HG03432 (cell line): ENCODE data around the gene NEK5.
"Not testable (repeated sequence)": the region's sequence is repeated elsewhere in the genome, so short reads cannot be mapped to it uniquely, and the experiment has no call there.

Source experiments
- ATAC-seq: cut with Tn5 transposase; IDR thresholded peaks from one replicate; pipeline ENCODE4 v1.9.1; 2021; ENCODE audit warnings: mild to moderate bottlenecking, moderate library complexity; ENCODE audit not compliant: unreplicated experiment

NEK5 gene

GRCh38 chr13:52128714-52129700, at the start of gene NEK5:
Gene NEK5 (minus strand): TSS chr13:52129073. CDS start chr13:52127482, 1,591 bp downstream.
- ATAC-seq = peak; percentile 80

- ATAC-seq = no peak
Observed at GRCh38 chr13:52177276-52177675, 48.4 kb upstream of the NEK5 start.

GRCh38 chr13:52173970-52174369, 45.1 kb upstream of the NEK5 start:
- ATAC-seq = not testable (repeated sequence)

- no peak for ATAC-seq
Observed at GRCh38 chr13:52173373-52173772, 44.5 kb upstream of the NEK5 start.

GRCh38 chr13:52171686-52172085, 42.8 kb upstream of the NEK5 start:
- not testable (repeated sequence) for ATAC-seq

GRCh38 chr13:52170828-52171391, 42.0 kb upstream of the NEK5 start:
- ATAC-seq = not testable (repeated sequence)

GRCh38 chr13:52169839-52170238, 41.0 kb upstream of the NEK5 start:
- no peak for ATAC-seq

GRCh38 chr13:52165411-52165810, 36.5 kb upstream of the NEK5 start:
- no peak for ATAC-seq

GRCh38 chr13:52164989-52165388, 36.1 kb upstream of the NEK5 start:
- no peak for ATAC-seq

- not testable (repeated sequence) for ATAC-seq
Observed at GRCh38 chr13:52163878-52164277, 35.0 kb upstream of the NEK5 start.

- no peak for ATAC-seq
Observed at GRCh38 chr13:52162279-52163101, 33.6 kb upstream of the NEK5 start.

GRCh38 chr13:52161181-52161646, 32.3 kb upstream of the NEK5 start:
- no peak for ATAC-seq

- ATAC-seq = no peak
Observed at GRCh38 chr13:52160506-52160905, 31.6 kb upstream of the NEK5 start.

- ATAC-seq = no peak
Observed at GRCh38 chr13:52160053-52160452, 31.2 kb upstream of the NEK5 start.

- ATAC-seq = peak; percentile 92
Observed at GRCh38 chr13:52159159-52159982, 30.5 kb upstream of the NEK5 start, which contains the start of gene NEK3. Gene NEK3 (minus strand): TSS chr13:52159597. CDS start chr13:52156191, 3,406 bp downstream.

GRCh38 chr13:52158629-52159158, 29.8 kb upstream of the NEK5 start:
- peak; percentile 19 for ATAC-seq

GRCh38 chr13:52156724-52157261, 27.9 kb upstream of the NEK5 start:
- ATAC-seq = no peak

- ATAC-seq = no peak
Observed at GRCh38 chr13:52155177-52155576, 26.3 kb upstream of the NEK5 start.

GRCh38 chr13:52147225-52147624, 18.4 kb upstream of the NEK5 start:
- no peak for ATAC-seq

- ATAC-seq = no peak
Observed at GRCh38 chr13:52141299-52141698, 12.4 kb upstream of the NEK5 start.
